NCI-H510A treated with DMSO at 0.1 percent for 48 hours (cell line): ENCODE measurements around the gene IL6.

Experiments
- DNase-seq: peaks from one replicate; lab custom pipeline; 2025; lab: John Stamatoyannopoulos, UW

Gene IL6

GRCh38 chr7:22781230-22781711 is 54.3 kb downstream of the IL6 start:
- no peak for DNase-seq
